Choroid plexus epithelial cell (primary cell): ENCODE results near the gene OSCP1.

ENCODE experiments used
- DNase-seq: peaks from one replicate; pipeline ENCODE4 v3.0.0-alpha.2; 2010; ENCODE audit warnings: low read depth
- H3K4me3 ChIP-seq: 2 replicates; pipeline ENCODE4 v1.5.1; 2011; ENCODE audit warnings: low read depth, mild to moderate bottlenecking, control low read depth, low read length, moderate library complexity
- CTCF ChIP-seq: conservative IDR thresholded peaks from 2 replicates; pipeline ENCODE4 v1.5.1; 2011; ENCODE audit warnings: low read depth, mild to moderate bottlenecking, control low read depth, inconsistent platforms, low read length, moderate library complexity

Gene OSCP1

GRCh38 chr1:36486439-36487335, 36.4 kb upstream of the OSCP1 start:
- peak; percentile 72 for DNase-seq
- TF ChIP-seq CTCF: no peak

GRCh38 chr1:36486093-36486438, 35.8 kb upstream of the OSCP1 start:
- DNase-seq: no peak
- H3K4me3 ChIP-seq: no peak overlapping the region
- TF ChIP-seq CTCF: no peak

More at GRCh38 chr1:36486439-36487335, 36.4 kb upstream of the OSCP1 start:
- no peak overlapping the region for H3K4me3 ChIP-seq

- no peak for TF ChIP-seq CTCF
- no peak overlapping the region for H3K4me3 ChIP-seq
- DNase-seq: no peak
These were observed 33.8 kb upstream of the OSCP1 start for GRCh38 chr1:36484099-36484498.

- no peak within 1 kb of the TSS for H3K4me3 ChIP-seq
- TF ChIP-seq CTCF: no peak
- no peak for DNase-seq
These were observed 32.6 kb upstream of the OSCP1 start, which contains the start of gene CSF3R for GRCh38 chr1:36482724-36483388. Gene CSF3R, minus strand, starts transcription at chr1:36482913. Its CDS starts 3,417 bp downstream, at chr1:36479496.

- H3K4me3 ChIP-seq: no peak overlapping the region
- no peak for TF ChIP-seq CTCF
- DNase-seq: no peak
These were observed 31.8 kb upstream of the OSCP1 start for GRCh38 chr1:36481771-36482723.

- DNase-seq: no peak
- H3K4me3 ChIP-seq: no peak overlapping the region
- no peak for TF ChIP-seq CTCF
These were observed 30.8 kb upstream of the OSCP1 start for GRCh38 chr1:36481091-36481490.
